B cell (primary cell): ENCODE results near the gene RAD51B.

ENCODE experiments used
- CTCF ChIP-seq: fragments of 200-600 bp; IDR thresholded peaks from one replicate; pipeline ENCODE4 v1.8.0; 2022; ENCODE audit warnings: antibody characterized with exemption, mild to moderate bottlenecking
- EZH2 ChIP-seq: IDR thresholded peaks from 2 replicates; pipeline ENCODE4 v1.6.1; 2012; ENCODE audit warnings: borderline replicate concordance, low read depth, mild to moderate bottlenecking, moderate library complexity, low read length; ENCODE audit not compliant: insufficient read depth, poor library complexity, severe bottlenecking

DNA sequence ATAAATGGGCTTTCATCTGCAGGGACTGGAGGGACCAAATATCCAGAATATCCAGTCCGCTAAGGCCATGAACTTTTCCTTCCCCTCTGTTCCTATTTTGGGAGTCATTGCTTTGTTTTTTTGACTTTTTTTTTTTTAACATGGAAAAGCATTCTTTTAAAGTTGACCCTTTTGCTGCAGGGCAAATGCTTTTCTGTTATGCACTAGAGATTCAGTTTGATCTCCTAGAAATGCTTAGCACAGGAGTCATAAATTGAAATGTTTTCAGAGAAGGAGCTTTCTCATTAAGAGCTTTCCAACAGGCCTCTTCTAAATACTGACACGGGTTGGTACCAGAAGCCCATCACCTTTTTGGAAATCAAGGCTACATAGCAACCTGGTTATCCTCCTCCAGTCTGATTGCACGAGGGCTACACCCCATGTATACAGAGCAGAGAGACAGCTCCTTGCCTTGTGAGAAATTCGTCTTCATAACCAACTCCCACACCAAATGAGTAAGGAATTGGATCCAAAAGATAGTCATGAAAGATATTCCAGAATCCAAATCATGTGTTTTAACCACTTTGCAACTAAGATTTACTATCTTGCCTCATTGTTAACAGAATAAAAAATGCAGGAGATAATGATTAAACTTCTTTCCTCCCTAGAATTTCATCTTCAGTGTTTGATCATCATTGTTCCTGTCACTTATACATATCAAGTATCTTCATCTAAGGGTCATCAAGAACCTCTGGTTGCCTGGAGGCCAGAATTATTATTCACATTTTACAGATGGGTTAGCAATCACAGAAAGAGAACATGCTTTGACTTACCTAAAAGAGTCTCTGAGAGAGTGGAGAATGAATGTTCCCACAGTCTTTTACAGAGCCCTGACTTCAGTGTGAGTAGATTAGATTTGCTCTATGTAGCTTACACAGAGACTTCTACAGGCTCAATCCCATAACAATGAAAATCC is 583.9 kb downstream of the RAD51B start:
- TF ChIP-seq CTCF (no peak), EZH2 (no peak)
